Peyer's patch (tissue), 4 donors: Measurements from ENCODE around the gene PDE8B. TPM values are rescaled to one million over a fixed set of nuclear protein-coding genes. Genes with fewer than 3 reads are reported as not detected.

Source experiments
- DNase-seq, 3 donors: peaks; one replicate each; pipeline ENCODE4 v3.0.0-alpha.2; 2017 to 2019
- H3K27ac ChIP-seq, 4 donors: fragments of 200-600 bp; sonication (generic); one replicate each; pipeline ENCODE4 v1.5.1; 2016 to 2019
- H3K27me3 ChIP-seq, 2 donors: fragments of 200-600 bp; sonication (generic); one replicate each; pipeline ENCODE4 v1.5.1; 2019
- H3K36me3 ChIP-seq, 3 donors: fragments of 200-600 bp; sonication (generic); one replicate each; pipeline ENCODE4 v1.5.1; 2016 to 2019
- H3K4me1 ChIP-seq, 4 donors: fragments of 200-600 bp; sonication (generic); one replicate each; pipeline ENCODE4 v1.5.1; 2016 to 2019
- H3K4me3 ChIP-seq, 4 donors: fragments of 200-600 bp; sonication (generic); 1 replicate in 3 of 4; 2 replicates in 1 of 4; pipeline ENCODE4 v1.5.1; 2016 to 2019; ENCODE audit warnings: mild to moderate bottlenecking in 1 of 4
- H3K9me3 ChIP-seq, 4 donors: fragments of 200-600 bp; sonication (generic); one replicate each; pipeline ENCODE4 v1.5.1; 2016 to 2019; ENCODE audit warnings: mild to moderate bottlenecking in 1 of 4
- POLR2A ChIP-seq, 2 donors: fragments of 450-650 bp; IDR thresholded peaks; one replicate each; pipeline ENCODE4 v1.5.1; 2017; ENCODE audit warnings: antibody characterized with exemption in 2 of 2, mild to moderate bottlenecking in 2 of 2, moderate library complexity in 2 of 2
- total RNA-seq, 4 donors: library from RNA; depleted of rRNA; stranded (reverse); fragments of >200 nt; gene quantifications; one replicate each; pipeline ENCODE4 v1.1.0, GENCODE V29; 2016
- TF ChIP-seq, protein P1 (sequence below), 6 experiments: fragments of 450-650 bp in 4 of 6; fragments of 200-600 bp in 2 of 6; sonication (generic) in 1 of 6; IDR thresholded peaks; one replicate each; pipeline ENCODE4 v1.5.1; 2017 to 2019; ENCODE audit warnings: antibody characterized with exemption in 6 of 6, mild to moderate bottlenecking in 3 of 6, moderate library complexity in 1 of 6

The PDE8B gene
- total RNA-seq, 4 donors from 2014 or later, result 0.94 to 3.1 (median 1.9) TPM

DNA sequence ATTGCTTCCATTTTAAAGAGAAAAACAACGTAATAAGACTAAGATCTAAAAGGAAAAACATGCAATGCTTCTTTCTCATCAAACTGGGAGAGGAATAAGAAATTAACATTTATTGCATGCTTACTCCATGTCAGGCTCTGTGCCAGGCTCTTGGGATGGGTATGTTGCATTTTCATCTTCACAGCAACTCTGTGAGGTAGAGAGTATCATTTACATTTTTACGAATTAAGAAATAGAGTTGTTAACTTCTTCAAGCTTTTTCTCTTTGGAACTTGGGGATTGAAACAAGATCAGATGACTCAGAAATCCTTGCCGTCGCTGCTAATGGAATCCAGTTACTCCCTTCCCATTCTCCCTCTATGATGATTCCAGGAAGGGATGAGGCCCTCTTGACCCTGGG is 39.5 kb downstream of the PDE8B start:
- H3K27me3 ChIP-seq, result no peaks in the 10 kb centered on the region
- no peaks in the 10 kb centered on the region for H3K4me1 ChIP-seq
- H3K36me3 ChIP-seq, result no peaks in the 10 kb centered on the region
- no peak overlapping the region for H3K27ac ChIP-seq
- no peak overlapping the region for H3K4me3 ChIP-seq
- no peak for TF ChIP-seq POLR2A (IDR thresholded peaks at IDR 0.05)
- TF ChIP-seq, protein P1, sequence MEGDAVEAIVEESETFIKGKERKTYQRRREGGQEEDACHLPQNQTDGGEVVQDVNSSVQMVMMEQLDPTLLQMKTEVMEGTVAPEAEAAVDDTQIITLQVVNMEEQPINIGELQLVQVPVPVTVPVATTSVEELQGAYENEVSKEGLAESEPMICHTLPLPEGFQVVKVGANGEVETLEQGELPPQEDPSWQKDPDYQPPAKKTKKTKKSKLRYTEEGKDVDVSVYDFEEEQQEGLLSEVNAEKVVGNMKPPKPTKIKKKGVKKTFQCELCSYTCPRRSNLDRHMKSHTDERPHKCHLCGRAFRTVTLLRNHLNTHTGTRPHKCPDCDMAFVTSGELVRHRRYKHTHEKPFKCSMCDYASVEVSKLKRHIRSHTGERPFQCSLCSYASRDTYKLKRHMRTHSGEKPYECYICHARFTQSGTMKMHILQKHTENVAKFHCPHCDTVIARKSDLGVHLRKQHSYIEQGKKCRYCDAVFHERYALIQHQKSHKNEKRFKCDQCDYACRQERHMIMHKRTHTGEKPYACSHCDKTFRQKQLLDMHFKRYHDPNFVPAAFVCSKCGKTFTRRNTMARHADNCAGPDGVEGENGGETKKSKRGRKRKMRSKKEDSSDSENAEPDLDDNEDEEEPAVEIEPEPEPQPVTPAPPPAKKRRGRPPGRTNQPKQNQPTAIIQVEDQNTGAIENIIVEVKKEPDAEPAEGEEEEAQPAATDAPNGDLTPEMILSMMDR (IDR thresholded peaks at IDR 0.05), result no peak
- no peak for DNase-seq
- H3K9me3 ChIP-seq, result no peaks in the 10 kb centered on the region

DNA sequence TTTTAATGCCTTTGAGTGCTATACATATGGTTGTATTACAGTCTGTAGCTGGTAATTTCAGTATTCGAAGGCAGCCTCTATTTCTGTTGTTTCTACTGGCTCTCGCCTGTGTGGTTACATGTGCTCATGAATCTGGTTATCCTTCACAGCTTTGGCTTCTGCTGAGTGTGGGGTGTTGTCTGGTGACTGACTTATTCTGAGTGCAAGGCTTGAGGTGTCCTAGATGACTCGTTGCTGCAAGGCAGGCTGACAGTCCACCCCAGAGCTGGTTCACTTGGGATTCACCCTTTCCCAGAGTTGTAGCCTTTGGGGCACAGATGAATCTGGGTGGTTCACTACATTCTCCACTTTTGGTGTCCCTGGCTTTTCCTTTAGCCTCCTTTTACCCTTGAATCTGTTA is 41.4 kb downstream of the PDE8B start:
- Histone ChIP-seq H3K9me3 (no peaks in the 10 kb centered on the region), H3K36me3 (no peaks in the 10 kb centered on the region), H3K27me3 (no peaks in the 10 kb centered on the region), H3K4me1 (no peaks in the 10 kb centered on the region), H3K27ac (no peak overlapping the region), H3K4me3 (no peak overlapping the region)
- DNase-seq, result no peak
- TF ChIP-seq POLR2A (IDR thresholded peaks at IDR 0.05), result no peak
- TF ChIP-seq, protein P1 (IDR thresholded peaks at IDR 0.05), result no peak

DNA sequence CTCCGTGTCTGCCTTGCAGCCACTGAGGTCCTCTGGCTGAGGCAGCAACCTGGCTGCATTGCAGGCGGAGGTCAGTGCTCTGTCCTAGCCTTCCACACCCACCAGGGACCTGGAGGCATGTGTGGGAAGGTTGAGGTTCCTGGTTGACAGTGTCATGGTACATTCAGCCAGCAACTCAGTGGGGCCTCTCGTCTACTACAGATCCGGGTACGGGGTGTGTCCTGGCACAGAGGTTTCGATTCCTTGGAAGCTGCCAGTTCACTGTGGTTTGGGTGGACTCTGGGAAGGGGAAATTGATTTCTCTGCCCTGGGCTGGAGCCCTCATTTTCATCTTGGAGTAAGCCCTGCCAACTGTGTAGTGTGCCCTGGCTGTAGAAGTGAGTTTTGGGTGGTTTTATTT is 45.1 kb downstream of the PDE8B start:
- Histone ChIP-seq H3K4me3 (no peak overlapping the region), H3K27ac (no peak overlapping the region), H3K9me3 (no peaks in the 10 kb centered on the region), H3K36me3 (no peaks in the 10 kb centered on the region), H3K4me1 (no peaks in the 10 kb centered on the region), H3K27me3 (no peaks in the 10 kb centered on the region)
- DNase-seq, result no peak
- TF ChIP-seq, protein P1 (IDR thresholded peaks at IDR 0.05), result no peak
- TF ChIP-seq POLR2A (IDR thresholded peaks at IDR 0.05), result no peak

DNA sequence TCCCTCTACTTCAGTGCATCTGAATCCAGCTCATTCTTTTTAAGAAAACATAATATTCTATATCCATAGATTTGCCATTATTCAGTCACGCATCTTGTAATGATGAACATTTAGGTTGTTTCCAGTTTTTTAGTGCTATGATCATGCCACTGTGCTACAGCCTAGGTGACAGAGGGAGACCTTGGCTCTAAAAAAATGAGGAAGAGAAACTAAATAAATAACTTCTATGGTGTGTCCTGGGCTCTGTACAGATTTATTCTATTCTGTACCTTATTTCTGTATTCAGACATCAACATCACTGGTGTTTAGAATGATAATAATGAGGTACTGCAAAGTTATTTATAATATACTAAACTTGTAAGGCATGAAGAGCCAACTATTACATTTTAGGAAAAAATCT is 45.9 kb downstream of the PDE8B start:
- no peak for DNase-seq
- Histone ChIP-seq H3K27ac (no peak overlapping the region), H3K27me3 (no peaks in the 10 kb centered on the region), H3K4me1 (no peaks in the 10 kb centered on the region), H3K36me3 (no peaks in the 10 kb centered on the region), H3K9me3 (no peaks in the 10 kb centered on the region), H3K4me3 (no peak overlapping the region)
- TF ChIP-seq, protein P1 (IDR thresholded peaks at IDR 0.05), result no peak
- no peak for TF ChIP-seq POLR2A (IDR thresholded peaks at IDR 0.05)

DNA sequence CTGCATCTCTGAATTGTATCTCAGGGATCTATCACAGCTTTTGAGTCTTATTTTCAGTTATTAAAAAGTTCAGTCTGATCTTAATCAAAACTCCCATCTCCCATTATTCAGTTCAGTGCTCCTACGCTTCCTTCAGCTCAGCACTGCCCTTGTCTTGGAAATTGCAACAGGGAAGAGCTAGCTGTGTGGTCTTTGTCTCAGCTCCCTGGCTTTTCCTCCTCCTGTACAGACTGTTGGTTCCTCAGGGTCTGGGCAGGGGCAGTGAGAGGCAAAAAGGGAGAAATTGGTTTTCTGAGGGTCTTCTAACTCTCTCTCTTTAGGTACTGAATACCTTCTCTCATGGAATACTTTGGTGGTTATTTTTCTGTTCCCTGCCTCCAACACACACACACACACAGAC is 48.2 kb downstream of the PDE8B start:
- Histone ChIP-seq H3K36me3 (no peaks in the 10 kb centered on the region), H3K4me3 (no peak overlapping the region), H3K4me1 (no peaks in the 10 kb centered on the region), H3K27ac (no peak overlapping the region), H3K9me3 (no peaks in the 10 kb centered on the region), H3K27me3 (no peaks in the 10 kb centered on the region)
- TF ChIP-seq POLR2A (IDR thresholded peaks at IDR 0.05), result no peak
- TF ChIP-seq, protein P1 (IDR thresholded peaks at IDR 0.05), result no peak
- no peak for DNase-seq

DNA sequence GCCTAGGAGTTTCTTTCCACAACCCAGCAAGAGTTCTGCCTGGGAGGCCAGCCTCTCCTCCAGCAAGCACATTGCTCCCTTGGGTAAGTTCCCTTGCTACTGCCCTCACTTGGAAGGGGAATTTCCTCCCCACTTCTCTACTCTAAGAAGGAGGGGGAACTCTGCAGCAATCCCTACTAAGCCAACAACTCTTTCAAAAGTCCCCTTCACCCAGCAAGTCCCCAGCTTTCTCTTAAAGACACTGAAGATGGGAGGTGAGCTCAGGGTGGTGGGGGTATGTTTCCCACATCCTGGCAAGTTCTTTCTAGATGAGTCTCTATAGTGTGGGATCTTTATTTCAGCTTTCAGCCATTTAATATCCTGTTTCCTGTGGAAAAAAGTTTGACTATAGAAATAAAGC is 49.0 kb downstream of the PDE8B start:
- no peak overlapping the region for H3K27ac ChIP-seq
- no peak overlapping the region for H3K4me3 ChIP-seq
- no peaks in the 10 kb centered on the region for H3K4me1 ChIP-seq
- DNase-seq, result no peak
- no peaks in the 10 kb centered on the region for H3K27me3 ChIP-seq
- no peaks in the 10 kb centered on the region for H3K36me3 ChIP-seq
- H3K9me3 ChIP-seq, result no peaks in the 10 kb centered on the region
- no peak for TF ChIP-seq POLR2A (IDR thresholded peaks at IDR 0.05)
- TF ChIP-seq, protein P1 (IDR thresholded peaks at IDR 0.05), result no peak
